DMS53 treated with DMSO at 0.1 percent for 48 hours (cell line): ENCODE results near the gene DPPA3.
"Not testable (repeated sequence)": the region's sequence is repeated elsewhere in the genome, so short reads cannot be mapped to it uniquely, and the experiment has no call there.

Source experiments
- DNase-seq: peaks from one replicate; lab custom pipeline; 2025; ENCODE audit not compliant: unreplicated experiment; lab: John Stamatoyannopoulos, UW

The DPPA3 gene

DNA sequence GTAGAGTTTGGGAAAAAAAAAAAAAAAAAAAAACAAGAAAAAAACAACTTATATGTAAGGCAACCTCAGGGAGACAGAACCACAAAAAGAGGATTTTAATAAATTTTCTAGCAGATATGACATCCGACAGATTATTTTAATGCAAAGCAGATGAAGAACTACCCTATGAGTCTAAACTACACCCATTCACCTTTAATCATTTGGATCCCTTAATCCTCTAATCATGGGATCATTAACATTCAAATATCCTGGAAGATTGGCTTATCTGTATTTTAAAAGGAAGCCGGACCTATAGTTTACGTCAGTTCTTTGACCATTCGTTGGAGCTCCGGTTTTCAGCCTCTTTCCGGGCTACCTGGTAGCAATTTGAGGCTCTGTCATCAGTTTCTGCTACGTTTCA lies at the start of gene DPPA3:
Gene DPPA3, plus strand, starts transcription at position 301 of the 400 bp plus-strand sequence. CDS start 138 bp downstream, outside the sequence.
- DNase-seq: no peak

DNA sequence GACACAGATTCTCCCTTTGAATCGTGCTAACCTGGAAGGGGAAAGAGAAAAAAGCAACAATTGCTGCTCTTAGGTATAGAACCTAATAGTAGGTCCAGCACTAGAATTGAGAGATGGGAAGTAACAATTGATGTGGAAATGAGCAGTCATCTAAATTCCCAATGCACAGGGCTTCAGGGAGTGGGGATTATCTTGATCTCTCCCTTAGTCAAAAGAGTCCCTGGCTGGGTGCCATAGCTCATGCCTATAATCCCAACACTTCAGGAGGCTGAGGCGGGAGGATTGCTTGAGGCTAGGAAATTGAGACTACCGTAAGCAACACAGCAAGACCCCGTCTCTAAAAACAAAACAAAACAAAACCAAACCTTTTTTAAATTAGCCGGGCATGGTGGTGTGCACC lies 49.5 kb upstream of the DPPA3 start:
- no peak for DNase-seq

DNA sequence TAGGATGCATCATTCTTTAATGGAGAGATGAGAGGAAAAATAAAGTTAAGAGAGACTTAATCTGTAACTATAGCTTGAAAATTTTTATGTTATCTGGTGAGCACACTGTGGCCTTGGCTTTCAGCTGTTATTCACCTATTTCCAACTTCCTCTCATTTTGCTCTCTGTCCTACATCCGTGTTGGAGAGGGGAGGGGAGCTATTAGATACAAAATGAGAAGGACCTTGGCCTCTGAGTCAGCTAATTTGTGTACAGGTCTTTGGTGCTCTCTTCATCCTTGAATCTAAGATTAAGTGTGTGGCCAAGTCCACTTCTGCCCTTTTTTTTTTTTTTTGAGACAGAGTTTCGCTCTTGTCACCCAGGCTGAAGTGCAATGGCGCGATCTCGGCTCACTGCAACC lies 44.6 kb upstream of the DPPA3 start:
- no peak for DNase-seq

DNA sequence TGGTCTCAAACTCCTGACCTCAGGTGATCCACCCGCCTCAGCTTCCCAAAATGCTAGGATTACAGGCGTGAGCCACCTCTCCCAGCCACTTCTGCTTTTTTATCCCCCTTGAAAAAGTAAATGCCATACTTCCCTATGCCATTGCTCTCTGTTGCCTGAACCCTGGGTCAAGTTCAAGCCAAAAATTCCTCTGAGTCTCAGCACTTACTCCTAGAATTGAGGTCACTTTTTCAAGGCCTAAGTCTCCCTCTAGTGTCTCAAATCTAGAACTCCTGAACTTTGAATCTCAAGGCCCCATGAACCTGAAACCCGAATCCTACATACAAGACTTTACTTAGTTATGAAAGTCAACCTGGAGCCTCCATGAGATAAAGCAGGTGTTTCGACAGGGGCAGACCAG lies 44.1 kb upstream of the DPPA3 start:
- no peak for DNase-seq

DNA sequence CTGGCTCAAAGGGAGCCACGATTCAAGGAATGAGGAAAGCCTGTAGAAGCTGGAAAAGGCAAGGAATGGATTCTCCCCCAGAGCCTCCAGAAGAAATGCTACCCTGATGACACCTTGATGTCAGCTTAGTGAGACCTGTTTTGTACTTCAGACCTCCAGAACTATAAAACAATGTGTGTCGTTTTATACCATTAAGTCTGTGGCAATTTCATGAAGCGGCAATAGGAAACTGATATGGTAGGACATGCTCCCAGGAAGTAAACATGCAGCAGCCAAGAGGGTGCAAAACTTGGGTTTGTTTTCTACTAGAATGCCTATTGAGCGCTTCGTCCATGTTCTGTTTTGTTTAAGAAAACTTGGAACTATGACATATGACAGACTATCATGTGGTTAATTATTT lies 43.1 kb upstream of the DPPA3 start:
- no peak for DNase-seq

DNA sequence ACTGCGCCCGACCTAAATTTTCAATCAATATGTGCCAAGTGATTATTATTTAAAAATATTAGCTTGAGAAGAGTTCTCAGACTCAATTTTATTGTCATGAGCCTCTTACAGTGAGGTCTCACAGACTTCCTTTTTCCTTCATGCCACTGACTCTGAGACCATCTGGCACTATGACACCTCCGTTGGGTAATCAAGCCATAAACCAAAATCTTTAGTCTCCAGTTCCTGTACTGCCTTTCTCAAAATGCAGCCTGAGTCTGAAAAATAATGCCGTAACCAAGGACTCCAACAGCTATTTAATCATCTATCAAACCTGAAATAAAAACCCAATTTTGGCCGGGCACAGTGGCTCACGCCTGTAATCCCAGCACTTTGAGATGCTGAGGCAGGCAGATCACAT lies 35.8 kb upstream of the DPPA3 start:
- not testable (repeated sequence) for DNase-seq

DNA sequence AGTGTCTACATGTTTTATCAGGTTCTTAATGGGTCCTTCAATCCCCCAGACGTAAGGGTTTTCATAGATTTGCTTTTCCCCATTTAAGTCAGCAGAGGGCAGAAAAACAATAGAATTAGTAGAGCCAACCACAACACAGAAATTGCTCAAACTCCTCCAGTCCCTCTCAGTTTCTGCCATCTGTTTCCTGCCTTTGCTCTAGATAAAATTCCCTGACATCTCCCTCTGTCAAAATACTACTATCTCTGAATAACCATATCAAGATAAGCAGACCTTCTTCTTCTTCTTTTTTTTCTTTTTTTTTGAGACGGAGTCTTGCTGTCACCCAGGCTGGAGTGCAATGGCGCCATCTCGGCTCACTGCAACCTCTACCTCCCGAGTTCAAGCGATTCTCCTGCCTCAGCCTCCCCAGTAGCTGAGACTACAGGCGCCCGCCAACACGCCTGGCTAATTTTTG lies 33.8 kb upstream of the DPPA3 start:
- DNase-seq: not testable (repeated sequence)

DNA sequence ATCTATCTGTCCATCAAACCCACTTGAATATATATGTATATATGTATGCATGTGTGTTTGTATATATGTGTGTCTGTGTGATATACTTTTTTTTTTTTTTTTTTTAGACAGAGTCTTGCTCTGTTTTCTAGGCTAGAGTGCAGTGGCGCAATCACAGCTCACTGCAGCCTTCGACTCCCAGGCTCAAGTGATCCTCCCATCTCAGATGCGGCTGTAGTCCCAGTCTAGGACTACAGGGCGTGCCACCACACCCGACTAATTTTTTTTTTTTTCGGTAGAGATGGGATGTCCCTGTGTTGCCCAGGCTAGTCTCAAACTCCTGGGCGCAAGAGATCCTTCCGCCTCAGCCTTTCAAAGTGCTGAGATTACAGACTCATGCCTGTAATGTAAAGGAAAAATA lies 32.5 kb upstream of the DPPA3 start:
- no peak for DNase-seq

DNA sequence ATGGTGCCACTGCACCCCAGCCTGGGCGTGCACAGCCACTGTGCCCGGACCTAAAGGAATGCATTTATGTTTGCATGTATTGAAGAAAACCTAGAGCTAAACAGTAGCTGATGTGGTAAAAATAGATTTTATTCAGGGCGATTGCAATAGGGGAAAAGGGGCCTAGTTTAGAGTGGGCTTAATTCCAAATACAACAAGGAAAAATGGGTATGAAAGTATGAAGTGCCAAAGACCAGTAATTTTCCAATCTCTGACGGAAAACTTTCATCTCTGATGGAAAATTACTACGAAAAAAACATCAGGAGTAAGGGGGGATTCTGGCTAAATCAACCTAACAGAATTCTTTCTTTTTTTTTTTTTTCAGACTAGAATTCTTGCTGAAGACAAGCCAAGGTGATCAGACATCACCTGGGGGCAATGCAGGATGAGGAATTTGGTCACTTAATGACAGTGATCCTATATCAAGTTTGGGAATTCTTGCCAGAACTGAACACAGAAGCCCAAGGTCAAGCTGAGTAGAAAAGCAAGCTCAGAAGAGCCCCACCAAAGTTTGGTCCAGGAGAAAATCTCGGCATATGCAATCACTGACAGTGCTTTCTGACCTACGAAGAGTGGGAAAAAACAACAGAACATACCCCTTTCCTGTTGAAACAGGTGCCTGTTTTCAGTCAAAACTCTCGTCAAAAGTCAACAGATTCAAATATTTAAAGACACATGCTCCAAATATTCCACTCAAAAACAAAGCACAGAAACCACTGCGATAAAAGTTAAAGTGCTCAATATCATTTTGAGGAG lies 31.8 kb upstream of the DPPA3 start:
- DNase-seq: no peak

DNA sequence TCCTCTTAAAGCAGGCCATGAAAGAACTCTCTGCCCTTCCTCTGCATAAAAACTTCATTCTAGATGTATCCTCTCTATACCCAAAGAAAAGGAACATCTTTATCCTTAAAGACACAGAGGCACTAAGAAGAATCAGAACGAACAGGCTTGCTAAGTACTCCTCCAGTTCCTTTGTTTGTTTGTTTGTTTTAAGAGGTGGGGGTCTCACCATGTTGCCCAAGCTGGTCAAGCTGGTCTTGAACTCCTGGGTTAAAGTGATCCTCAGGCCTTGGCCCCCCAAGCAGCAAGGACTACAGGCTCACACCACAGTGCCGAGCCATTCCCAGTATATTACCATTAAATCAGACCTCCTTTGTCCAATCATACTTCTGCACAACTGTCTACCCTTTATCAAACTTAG lies 29.7 kb upstream of the DPPA3 start:
- DNase-seq: no peak

DNA sequence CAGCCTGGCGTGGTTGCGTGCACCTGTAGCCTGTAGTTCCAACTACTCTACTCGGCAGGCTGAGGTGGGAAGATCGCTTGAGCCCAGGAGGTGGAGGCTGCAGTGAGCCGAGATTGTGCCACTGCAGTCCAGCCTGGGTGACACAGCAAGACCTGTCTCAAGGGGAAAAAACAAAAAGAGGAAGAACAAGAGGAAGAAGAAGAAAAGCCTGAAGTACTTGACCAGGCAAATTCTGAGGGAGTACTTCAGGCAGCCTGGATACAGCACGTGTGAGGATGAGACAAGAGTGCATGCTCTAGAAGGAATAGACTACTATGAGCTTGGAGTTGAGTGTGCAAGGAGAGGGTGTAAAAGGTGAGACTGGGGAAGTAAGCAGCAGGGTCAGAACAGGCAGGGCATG lies 17.4 kb upstream of the DPPA3 start:
- no peak for DNase-seq

DNA sequence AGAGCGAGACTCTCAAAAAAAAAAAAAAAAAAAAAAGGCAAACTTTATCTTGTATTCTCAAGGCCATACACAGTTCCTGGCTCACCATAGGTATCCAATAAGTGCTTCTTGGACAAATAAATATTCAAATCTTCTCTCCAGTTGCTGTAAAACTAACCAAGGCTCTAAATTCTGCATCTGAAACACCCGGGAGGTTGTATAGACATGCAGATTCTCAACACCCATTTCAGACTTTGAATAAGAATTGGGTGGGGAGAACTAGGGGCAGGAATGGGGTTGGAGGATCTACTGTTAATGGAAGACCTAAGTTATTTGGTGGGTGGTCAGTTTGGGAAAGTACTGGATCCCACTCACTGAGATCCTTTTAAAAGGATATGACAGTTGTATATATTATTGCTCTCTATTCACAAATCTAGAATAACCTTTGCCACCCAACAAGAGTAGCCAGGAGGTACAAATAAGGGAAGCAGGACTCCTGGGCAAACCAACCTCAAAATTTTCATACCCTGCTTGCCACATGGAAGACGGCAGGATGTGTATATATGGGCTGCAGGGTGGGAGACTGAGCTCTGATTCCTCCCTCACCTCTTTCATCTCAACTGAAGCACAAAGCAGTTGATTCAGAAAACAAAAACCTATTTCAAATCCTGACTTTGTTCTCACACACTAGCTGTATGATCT lies 16.5 kb upstream of the DPPA3 start:
- no peak for DNase-seq

DNA sequence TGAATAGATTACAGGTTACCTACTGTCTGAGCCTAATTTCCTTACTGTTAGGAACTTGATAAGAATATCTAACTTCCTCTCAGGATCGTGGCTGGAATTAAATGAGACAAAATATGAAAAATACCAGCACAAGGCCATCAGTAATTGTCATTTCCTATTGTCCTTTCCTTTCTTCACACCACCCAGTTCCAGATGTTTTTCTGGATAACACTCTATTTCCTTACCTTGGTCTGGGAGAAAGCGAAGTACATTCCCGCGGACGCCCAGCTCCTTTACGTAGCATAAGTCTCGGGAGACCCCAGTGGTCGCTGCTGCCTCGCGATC lies 16.0 kb upstream of the DPPA3 start:
- DNase-seq: no peak

DNA sequence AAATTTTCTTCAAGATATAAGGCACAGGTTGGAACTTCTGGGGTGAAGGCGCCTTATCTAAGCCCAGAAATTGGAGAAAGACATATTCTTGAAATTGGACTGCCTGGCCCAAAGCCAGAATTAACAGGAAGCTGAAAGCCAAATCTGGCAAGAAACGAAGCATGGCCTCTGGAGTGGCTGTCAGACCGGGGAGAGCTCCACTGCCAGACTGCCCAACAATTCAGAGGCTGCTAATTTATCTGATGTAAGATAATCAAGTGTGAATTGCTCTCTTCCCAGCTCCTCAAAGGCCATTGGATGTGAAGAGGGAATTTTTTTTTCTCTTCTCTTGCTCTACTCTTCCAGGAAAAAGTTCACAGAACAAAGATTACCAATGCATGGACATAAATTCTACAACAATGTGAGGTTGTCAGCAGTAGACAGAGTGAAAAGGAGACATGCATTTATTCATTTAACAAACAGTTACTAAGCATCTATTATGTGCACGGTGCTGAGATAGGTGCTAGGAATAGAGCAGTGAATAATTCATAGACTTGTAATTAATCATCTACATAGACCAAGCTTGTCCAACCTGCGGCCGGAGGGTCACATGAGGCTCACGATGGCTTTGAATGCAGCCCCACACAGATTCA lies 15.6 kb upstream of the DPPA3 start, which contains the start of gene GDF3:
Gene GDF3, minus strand, starts transcription at position 210 of the 632 bp plus-strand sequence. Its CDS starts 47 bp downstream, at position 163.
- DNase-seq: no peak

DNA sequence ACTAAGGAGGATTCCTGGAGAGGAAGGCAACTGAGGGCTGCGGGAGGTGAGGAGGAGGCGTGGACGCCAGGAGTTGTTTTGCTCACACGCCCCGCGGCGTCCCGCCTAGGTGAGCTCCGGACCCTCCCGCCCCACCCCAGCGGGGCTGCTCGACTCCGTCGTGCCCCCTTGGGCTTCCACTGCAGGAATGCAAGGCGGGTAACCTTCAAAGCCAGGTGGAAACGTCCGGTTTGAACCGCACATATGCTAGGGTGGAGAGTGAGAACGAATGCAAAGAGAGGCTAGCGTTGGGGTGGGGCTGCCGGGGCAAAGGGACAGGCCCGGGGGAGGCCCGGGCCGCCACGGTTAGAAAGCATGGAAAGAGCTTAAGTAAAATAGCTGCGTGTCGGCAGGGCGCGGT lies 5.4 kb upstream of the DPPA3 start:
- DNase-seq: no peak

DNA sequence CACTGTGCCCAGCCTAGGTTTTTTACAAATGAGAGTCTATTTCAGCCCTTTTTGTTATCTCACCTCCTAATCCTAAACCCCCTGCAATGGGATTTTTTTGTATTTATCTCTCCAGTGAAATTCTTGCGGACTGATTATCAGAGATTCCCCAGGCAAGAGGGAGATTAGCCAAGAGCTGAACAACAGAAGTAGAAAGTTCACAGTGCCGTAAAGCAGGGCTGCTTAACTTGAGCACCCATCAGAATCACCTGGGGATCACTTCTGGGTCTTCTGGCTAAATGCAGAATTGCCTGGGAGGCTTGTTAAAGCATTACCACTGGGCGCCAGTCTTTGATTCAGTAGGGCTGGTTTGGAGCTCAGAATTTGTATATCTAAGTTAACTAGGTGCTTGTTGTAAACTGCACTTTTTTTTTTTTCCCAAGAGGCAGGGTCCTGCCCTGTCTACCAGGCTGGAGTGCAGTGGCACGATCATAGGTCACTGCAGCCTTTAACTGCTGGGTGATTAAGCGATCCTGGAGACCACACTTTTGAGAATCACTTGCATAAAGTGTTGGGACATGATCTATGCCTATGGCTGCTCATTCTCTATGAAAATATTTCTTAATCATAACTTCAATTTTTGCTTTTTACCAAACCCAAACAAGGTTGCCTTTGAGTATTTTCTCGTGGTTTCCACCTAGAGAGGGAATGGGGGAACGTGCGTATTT lies 1.1 kb upstream of the DPPA3 start:
- DNase-seq: no peak

DNA sequence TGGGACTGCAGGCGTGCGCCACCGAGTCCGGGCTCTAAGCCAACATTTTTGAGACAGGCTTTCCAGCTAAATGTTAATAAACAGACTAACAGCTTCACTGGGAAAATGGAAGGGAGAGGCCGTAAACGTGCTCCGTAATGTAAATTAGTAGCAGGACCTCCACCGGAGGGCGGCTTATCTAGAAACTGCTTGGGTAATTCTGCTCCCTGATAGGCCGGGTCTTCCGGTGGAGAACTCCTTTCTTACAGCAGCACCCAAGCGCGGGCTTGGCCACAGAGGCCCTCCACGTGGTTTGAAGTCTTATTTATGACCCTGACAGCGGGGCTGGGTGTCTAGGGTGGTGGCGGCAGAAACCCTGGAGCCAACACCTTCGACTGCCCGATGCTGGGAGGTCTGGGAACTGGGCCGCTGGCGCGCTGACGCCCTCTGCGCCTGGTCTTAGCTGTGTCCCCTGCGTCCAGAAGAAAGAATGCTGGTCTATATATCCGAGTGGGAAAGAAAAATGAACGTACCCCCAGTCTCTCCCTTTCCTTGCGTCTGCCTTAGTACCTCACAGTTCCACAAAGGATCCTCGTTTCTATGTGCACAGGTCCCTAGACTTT lies 1.7 kb downstream of the DPPA3 start:
- no peak for DNase-seq

DNA sequence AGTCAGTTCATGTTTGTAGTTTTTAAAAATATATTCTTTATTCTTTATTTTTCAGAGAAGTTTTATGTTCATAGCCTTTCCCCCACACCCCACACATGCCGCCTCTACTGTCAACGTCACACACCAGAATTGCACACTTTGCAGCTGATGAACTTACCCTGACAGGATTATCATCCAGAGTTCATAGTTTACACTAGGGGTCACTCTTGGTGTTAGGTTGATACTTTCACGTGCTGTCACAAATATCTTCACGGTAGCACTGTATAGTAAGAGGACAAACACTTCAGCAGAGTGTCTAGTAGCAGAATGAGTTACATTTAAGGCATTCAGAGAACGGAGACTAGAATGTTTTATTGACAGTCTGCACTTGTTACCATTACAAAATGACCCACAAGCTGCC lies 5.1 kb downstream of the DPPA3 start:
- peak; percentile 6 for DNase-seq

DNA sequence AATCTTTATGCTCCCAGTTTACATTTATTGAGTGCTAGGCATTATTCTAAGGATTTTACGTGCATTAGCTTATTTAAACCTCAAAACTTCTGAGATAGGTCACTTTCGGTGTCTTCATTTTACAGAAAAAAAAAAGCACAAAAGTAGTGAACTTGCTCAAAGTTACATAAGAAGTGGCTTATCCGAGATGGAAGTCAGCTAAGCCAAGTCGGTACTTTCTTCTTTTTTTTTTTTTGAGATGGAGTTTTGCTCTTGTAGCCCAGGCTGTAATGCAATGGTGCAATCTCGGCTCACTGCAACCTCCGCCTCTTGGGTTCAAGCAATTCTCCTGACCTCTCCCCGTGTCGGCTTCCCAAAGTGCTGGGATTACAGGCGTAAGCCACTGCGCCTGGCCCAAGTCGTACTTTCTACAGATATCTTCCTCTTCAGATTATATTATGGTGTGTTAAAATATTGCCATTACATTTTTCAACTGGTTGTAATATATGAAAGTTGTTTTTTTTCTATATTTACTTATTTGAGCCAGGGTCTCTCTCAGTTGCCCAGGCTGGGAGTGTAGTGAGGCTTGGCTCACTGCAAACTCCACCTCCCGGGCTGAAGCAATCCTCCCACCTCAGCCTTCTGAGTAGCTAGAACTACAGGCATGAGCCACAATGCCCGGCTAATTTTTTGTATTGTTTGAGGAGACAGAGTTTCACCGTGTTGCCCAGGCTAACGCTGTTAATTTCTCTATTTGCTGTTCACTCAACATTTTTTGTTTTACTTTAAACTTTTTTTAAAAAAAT lies 8.9 kb downstream of the DPPA3 start:
- DNase-seq: no peak

DNA sequence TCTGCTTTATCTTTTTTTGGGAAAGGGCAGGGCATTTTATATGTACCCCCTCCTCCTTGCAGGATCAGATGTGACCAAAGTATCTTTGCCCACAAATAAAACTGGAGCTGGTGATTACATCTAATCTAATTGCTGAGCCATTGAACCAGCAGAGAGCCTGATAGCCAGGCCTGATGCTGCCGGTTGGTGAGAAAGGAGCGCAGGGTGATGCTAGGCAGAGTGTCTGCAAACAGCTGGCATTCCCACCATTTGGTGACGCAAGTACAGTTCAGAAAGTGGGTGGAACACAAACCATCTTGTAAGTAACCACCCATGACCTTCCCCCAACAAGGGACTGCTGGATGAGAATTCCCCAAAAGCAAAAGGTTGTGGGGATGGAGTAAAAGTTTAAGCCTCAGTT lies 12.7 kb downstream of the DPPA3 start:
- DNase-seq: no peak
